Esophagus muscularis mucosa (tissue), 4 donors: ENCODE measurements around the gene CDC123. TPM values are rescaled to one million over a fixed set of nuclear protein-coding genes. Genes with fewer than 3 reads are reported as not detected.

Experiments
- DNase-seq: peaks from one replicate; pipeline ENCODE4 v3.0.0-alpha.2; 2017; ENCODE audit errors: extremely low spot score
- H3K27ac ChIP-seq, 4 donors: fragments of 200-600 bp; sonication (generic); replicated peaks in 1 of 4; 1 replicate in 3 of 4; 2 replicates in 1 of 4; pipeline ENCODE4 v1.5.1; 2016 to 2019; ENCODE audit warnings: mild to moderate bottlenecking in 1 of 4
- H3K27me3 ChIP-seq, 4 donors: fragments of 200-600 bp; sonication (generic); one replicate each; pipeline versions ENCODE4 v1.5.1 to v1.6.0; 2016 to 2019
- H3K36me3 ChIP-seq, 4 donors: fragments of 200-600 bp; sonication (generic); one replicate each; pipeline ENCODE4 v1.5.1; 2016 to 2019
- H3K4me1 ChIP-seq, 4 donors: fragments of 200-600 bp; sonication (generic); one replicate each; pipeline ENCODE4 v1.5.1; 2016 to 2019
- H3K4me3 ChIP-seq, 4 donors: fragments of 200-600 bp; sonication (generic); 1 replicate in 2 of 4; 2 replicates in 2 of 4; pipeline ENCODE4 v1.5.1; 2016 to 2019; ENCODE audit warnings: mild to moderate bottlenecking in 4 of 4, moderate library complexity in 1 of 4
- H3K9me3 ChIP-seq, 4 donors: fragments of 200-600 bp; sonication (generic); 1 replicate in 3 of 4; 2 replicates in 1 of 4; pipeline ENCODE4 v1.5.1; 2016 to 2019
- CTCF ChIP-seq, 3 experiments: fragments of 200-600 bp in 2 of 3; fragments of 450-650 bp in 1 of 3; sonication (generic) in 2 of 3; IDR thresholded peaks; one replicate each; pipeline ENCODE4 v1.5.1; 2017 to 2019; ENCODE audit warnings: antibody characterized with exemption in 3 of 3, mild to moderate bottlenecking in 2 of 3, moderate library complexity in 1 of 3
- EP300 ChIP-seq: sonication (generic); formaldehyde crosslinking; IDR thresholded peaks from one replicate; pipeline ENCODE4 v1.6.1; 2017; ENCODE audit warnings: antibody characterized with exemption
- POLR2A ChIP-seq: fragments of 450-650 bp; IDR thresholded peaks from one replicate; pipeline ENCODE4 v1.6.1; 2017; ENCODE audit warnings: antibody characterized with exemption, moderate library complexity, mild to moderate bottlenecking, low read depth
- POLR2AphosphoS5 ChIP-seq, 2 donors: sonication (generic); formaldehyde crosslinking; IDR thresholded peaks; one replicate each; pipeline ENCODE4 v1.6.1; 2017; ENCODE audit warnings: antibody characterized with exemption in 2 of 2
- WGBS: methylation state at CpG from one replicate; pipeline ENCODE4 v1.1.5; 2018; 5-methylcytosine and 5-hydroxymethylcytosine counted together
- intact Hi-C: fragments of 100-400 bp; cut with DNase I; formaldehyde crosslinking; loops from one replicate; pipeline ENCODE4 v1.15.1; 2023
- total RNA-seq, 4 donors: library from RNA; depleted of rRNA; stranded (reverse); fragments of >200 nt; gene quantifications; one replicate each; pipeline versions ENCODE4 v1.1.0 to v1.2.1, GENCODE V29; 2016

Gene CDC123
- total RNA-seq, 4 donors from 2014 or later, result 46.9 to 50.2 (median 48.5) TPM

DNA sequence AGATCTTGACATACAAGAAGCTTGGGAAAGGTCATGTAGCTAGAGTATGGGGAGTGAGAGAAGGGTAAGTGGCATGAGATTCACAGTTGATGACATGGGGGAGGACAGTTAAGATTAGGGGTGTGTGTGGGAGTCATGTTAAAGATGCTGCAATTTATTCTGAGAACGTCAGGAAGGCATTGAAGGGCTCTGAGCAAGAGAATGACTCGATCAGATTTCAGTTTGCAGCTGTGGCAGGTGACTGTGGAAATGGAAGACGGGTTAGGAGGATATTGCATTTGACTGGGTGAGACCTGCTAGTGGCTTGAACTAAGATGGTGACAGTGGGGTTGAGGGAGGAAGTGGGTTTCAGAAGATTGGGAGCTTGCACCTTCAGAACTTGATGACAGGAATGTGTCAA, 5.6 kb downstream of the CDC123 start:
- WGBS, result 81% methylated on average over 3 of the region's 3 CpGs
- H3K4me3 ChIP-seq, result no peak overlapping the region
- H3K36me3 ChIP-seq, result peaks cover 16 to 69% (median 39%) of the 10 kb centered on the region in 4 donors
- H3K9me3 ChIP-seq, result no peaks in the 10 kb centered on the region
- intact Hi-C loops, result no loop called here
- TF ChIP-seq CTCF (IDR thresholded peaks at IDR 0.05) (no peak), POLR2AphosphoS5 (IDR thresholded peaks at IDR 0.05) (no peak), POLR2A (no peak), EP300 (no peak)
- H3K27me3 ChIP-seq, result no peaks in the 10 kb centered on the region
- peaks cover 9 to 27% (median 19%) of the 10 kb centered on the region in 4 donors for H3K4me1 ChIP-seq
- H3K27ac ChIP-seq, result no peak overlapping the region
- no peak for DNase-seq

DNA sequence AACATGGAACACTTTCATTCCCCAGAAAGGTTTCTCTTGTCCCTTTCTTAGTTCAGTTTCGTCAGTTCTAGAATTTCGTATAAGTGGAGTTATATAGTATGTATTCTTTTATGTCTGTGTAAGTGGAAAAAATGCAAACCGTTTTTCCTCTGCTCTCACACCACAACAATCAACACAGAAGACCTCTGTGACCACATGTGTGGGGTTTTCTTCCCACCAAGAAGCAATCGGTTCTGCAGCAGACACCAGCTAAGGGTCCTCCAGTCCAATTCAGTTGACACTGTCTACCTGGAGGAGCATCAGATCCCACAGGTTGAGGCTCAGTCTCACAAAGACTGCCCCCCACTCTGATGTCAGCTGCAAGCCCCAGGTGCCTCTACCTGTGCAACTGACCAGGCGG, 6.2 kb downstream of the CDC123 start:
- 73% methylated on average over 4 of the region's 5 CpGs for WGBS
- intact Hi-C loops, result no loop called here

GRCh38 chr10:12205082-12205481, 9.1 kb downstream of the CDC123 start:
- TF ChIP-seq CTCF (IDR thresholded peaks at IDR 0.05), result no peak
- TF ChIP-seq POLR2AphosphoS5 (IDR thresholded peaks at IDR 0.05), result no peak
- TF ChIP-seq POLR2A, result no peak
- TF ChIP-seq EP300, result no peak
- Histone ChIP-seq H3K36me3 (peaks cover 8 to 80% (median 54%) of the 10 kb centered on the region in 4 donors), H3K9me3 (no peaks in the 10 kb centered on the region), H3K4me1 (peaks cover 0 to 6% (median 0%) of the 10 kb centered on the region in 4 donors), H3K27ac (no peak overlapping the region), H3K4me3 (no peak overlapping the region), H3K27me3 (no peaks in the 10 kb centered on the region)
- intact Hi-C loops, result no loop called here
- WGBS, result 91% methylated on average over 3 of the region's 3 CpGs
- no peak for DNase-seq

More for the DNA sequence above, 6.2 kb downstream of the CDC123 start:
- H3K36me3 ChIP-seq, result peaks cover 16 to 69% (median 39%) of the 10 kb centered on the region in 4 donors
- H3K27me3 ChIP-seq, result no peaks in the 10 kb centered on the region
- TF ChIP-seq EP300 (no peak), CTCF (IDR thresholded peaks at IDR 0.05) (no peak), POLR2A (no peak), POLR2AphosphoS5 (IDR thresholded peaks at IDR 0.05) (no peak)
- no peak for DNase-seq
- no peak overlapping the region for H3K27ac ChIP-seq
- peaks cover 3 to 20% (median 12%) of the 10 kb centered on the region in 4 donors for H3K4me1 ChIP-seq
- no peak overlapping the region for H3K4me3 ChIP-seq
- H3K9me3 ChIP-seq, result no peaks in the 10 kb centered on the region

- DNase-seq, result no peak
- Histone ChIP-seq H3K27ac (no peak overlapping the region), H3K4me3 (no peak overlapping the region), H3K4me1 (no peaks in the 10 kb centered on the region), H3K36me3 (peaks cover 16 to 80% (median 57%) of the 10 kb centered on the region in 4 donors), H3K27me3 (no peaks in the 10 kb centered on the region), H3K9me3 (no peaks in the 10 kb centered on the region)
- intact Hi-C loops, result no loop called here
- WGBS, result 88% methylated on average over 3 of the region's 3 CpGs
- no peak for TF ChIP-seq POLR2AphosphoS5 (IDR thresholded peaks at IDR 0.05)
- TF ChIP-seq POLR2A, result no peak
- TF ChIP-seq CTCF (IDR thresholded peaks at IDR 0.05), result no peak
- no peak for TF ChIP-seq EP300
Measured at GRCh38 chr10:12207114-12207513, 11.1 kb downstream of the CDC123 start.

DNA sequence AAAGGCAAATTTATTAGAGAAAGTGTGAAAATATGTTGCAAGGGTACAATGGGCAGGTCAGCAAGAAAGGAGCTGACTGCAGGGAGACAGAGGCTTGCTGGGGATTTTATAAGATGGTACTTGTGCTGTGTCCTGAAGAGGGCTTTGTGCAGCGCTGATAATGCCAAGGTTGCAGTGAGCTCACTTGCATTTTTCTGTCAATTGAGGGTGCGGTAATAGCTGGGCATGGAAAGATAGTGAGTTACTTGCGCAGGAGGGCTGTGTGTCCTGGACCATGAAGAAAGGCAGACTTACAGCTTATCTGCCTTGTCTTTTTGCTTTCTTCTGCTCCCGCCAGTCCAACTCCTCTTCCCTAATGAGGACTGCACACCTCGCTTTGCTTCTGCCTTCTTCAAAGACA, 12.5 kb downstream of the CDC123 start:
- no peak overlapping the region for H3K4me3 ChIP-seq
- no peaks in the 10 kb centered on the region for H3K9me3 ChIP-seq
- peaks cover 0 to 5% (median under 1%) of the 10 kb centered on the region in 4 donors for H3K4me1 ChIP-seq
- H3K36me3 ChIP-seq, result peaks cover 8 to 77% (median 51%) of the 10 kb centered on the region in 4 donors
- 93% methylated on average over 5 of the region's 5 CpGs for WGBS
- H3K27me3 ChIP-seq, result no peaks in the 10 kb centered on the region
- no peak for TF ChIP-seq POLR2A
- no peak for TF ChIP-seq POLR2AphosphoS5 (IDR thresholded peaks at IDR 0.05)
- intact Hi-C loops, result no loop called here
- no peak for DNase-seq
- H3K27ac ChIP-seq, result no peak overlapping the region
